Psoas muscle (tissue), 8 donors: ENCODE results near the gene SERINC4. TPM values are rescaled to one million over a fixed set of nuclear protein-coding genes. Genes with fewer than 3 reads are reported as not detected.
"Not testable (repeated sequence)": the region's sequence is repeated elsewhere in the genome, so short reads cannot be mapped to it uniquely, and the experiment has no call there.

Experiments used
- ATAC-seq, 4 donors: fragments of 200-7000 bp; cut with Tn5 transposase; one replicate each; pipeline ENCODE4 v1.9.1; 2020; ENCODE audit warnings: moderate library complexity in 3 of 4, mild to moderate bottlenecking in 2 of 4
- DNase-seq, 2 donors: peaks; one replicate each; pipeline ENCODE4 v3.0.0-alpha.2; 2020
- H3K27ac ChIP-seq: fragments of 200-600 bp; one replicate; pipeline ENCODE4 v1.8.0; 2022
- H3K27me3 ChIP-seq, 3 donors: fragments of 200-600 bp in 1 of 3; one replicate each; pipeline versions ENCODE4 v1.6.1 to v1.8.0; 2013 to 2022; ENCODE audit warnings: low read length in 2 of 3, mild to moderate bottlenecking in 2 of 3, moderate library complexity in 1 of 3; ENCODE audit not compliant: insufficient read depth in 3 of 3
- H3K36me3 ChIP-seq, 2 donors: fragments of 200-600 bp in 1 of 2; one replicate each; pipeline versions ENCODE4 v1.6.1 to v1.8.0; 2013 to 2022; ENCODE audit warnings: low read depth in 1 of 2, mild to moderate bottlenecking in 1 of 2, moderate library complexity in 1 of 2; ENCODE audit not compliant: insufficient read depth in 1 of 2
- H3K4me1 ChIP-seq: fragments of 200-600 bp; one replicate; pipeline ENCODE4 v1.8.0; 2022
- H3K4me3 ChIP-seq: fragments of 200-600 bp; one replicate; pipeline ENCODE4 v1.8.0; 2022; ENCODE audit warnings: mild to moderate bottlenecking
- H3K9me3 ChIP-seq: fragments of 200-600 bp; one replicate; pipeline ENCODE4 v1.8.0; 2022
- CTCF ChIP-seq: fragments of 200-600 bp; IDR thresholded peaks from one replicate; pipeline ENCODE4 v1.8.0; 2022; ENCODE audit warnings: antibody characterized with exemption
- WGBS, 3 donors: extraction: QIAGEN DNeasy Blood & Tissue Kit; methylation state at CpG; one replicate each; pipeline versions ENCODE4 v1.1.6 to v1.1.7; 2013; 5-methylcytosine and 5-hydroxymethylcytosine counted together
- intact Hi-C, 2 donors: fragments of 100-400 bp; cut with DNase I; formaldehyde crosslinking; loops; one replicate each; pipeline versions ENCODE4 v1.11.0 to v1.14.2; 2022
- polyA plus RNA-seq, 3 donors: library from polyadenylated mRNA; stranded (reverse); fragments of 200-250 nt; gene quantifications; one replicate each; pipeline ENCODE4 v1.2.3, GENCODE V29; 2013
- total RNA-seq, 4 donors: library from RNA; stranded (reverse); fragmentation: NEBNext Ultra II Directional in 2 of 4; extraction: Animal tissue kit (Norgen Biotek cat#: 25700) in 2 of 4; gene quantifications; one replicate each; pipeline versions ENCODE4 v1.2.1 to v1.2.4, GENCODE V29; 2021 to 2023
- donor health status: healthy with polysubstance abuse.
- donor health status: DM: no; HTN: no; CAD: no; lungs with moderate emphysema.
- donor health status: Bipolar disorder and iron deficiency.
- donor health status: healthy.
- donor health status: DM: yes; HTN: yes; CAD: no.
- donor health status: DM: no; HTN: no; CAD: no.
- donor health status: DM: no; HTN: no; CAD: no.
- donor health status: DM: yes; HTN: yes; CAD: no.

Gene SERINC4
- total and polyA plus RNA-seq, 7 donors, result 0.15 to 0.93 (median 0.23) TPM

GRCh38 chr15:43824302-43825246 lies 24.6 kb upstream of the SERINC4 start, which contains the start of gene MFAP1:
MFAP1 (minus strand) TSS chr15:43824690; CDS start chr15:43824569, 121 bp downstream.
- DNase-seq, result peak; percentile 92 to 97
- no peak for TF ChIP-seq CTCF
- Histone ChIP-seq H3K36me3 (no peaks in the 10 kb centered on the region), H3K4me3 (peak within 1 kb of the TSS; percentile 83), H3K27ac (peak within 1 kb of the TSS; percentile 92), H3K27me3 (peaks cover 0 to 20% (median 2%) of the 10 kb centered on the region in 3 donors), H3K4me1 (peaks cover 20% of the 10 kb centered on the region), H3K9me3 (no peaks in the 10 kb centered on the region)
- ATAC-seq, result peak; percentile 95 to 99 (median 97)
- 7 to 8% (median 8%) methylated on average over 46 of the region's 46 CpGs for WGBS, 3 donors
- intact Hi-C loops, result no loop called here

DNA sequence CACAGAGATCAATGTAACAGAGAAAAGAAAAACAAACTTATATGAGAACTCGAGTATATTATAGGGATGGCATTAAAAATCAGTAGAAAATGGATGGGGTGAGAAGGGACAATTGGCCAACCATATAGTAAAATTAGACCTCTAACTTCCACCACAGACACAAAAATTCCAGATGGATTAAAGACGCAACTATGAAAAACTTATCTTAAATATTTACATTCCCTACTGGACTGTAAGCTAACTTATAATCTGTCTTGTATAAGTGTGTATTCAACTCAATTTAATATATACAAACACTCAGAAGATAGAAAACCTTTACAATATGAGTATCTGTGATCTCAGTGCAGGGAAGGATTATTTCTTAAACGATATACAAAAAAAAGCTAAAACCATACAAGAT lies 21.5 kb upstream of the SERINC4 start:
- H3K27ac ChIP-seq, result no peak overlapping the region
- DNase-seq, result no peak
- peaks cover 0 to 11% (median 0%) of the 10 kb centered on the region in 3 donors for H3K27me3 ChIP-seq
- no peak for ATAC-seq
- H3K36me3 ChIP-seq, result peaks cover 0 to 16% of the 10 kb centered on the region in 2 donors
- H3K4me1 ChIP-seq, result peaks cover 14% of the 10 kb centered on the region
- intact Hi-C loops, result no loop called here
- TF ChIP-seq CTCF, result no peak
- H3K4me3 ChIP-seq, result no peak overlapping the region
- 83 to 88% (median 87%) methylated on average over 3 of the region's 3 CpGs for WGBS, 3 donors
- no peaks in the 10 kb centered on the region for H3K9me3 ChIP-seq

GRCh38 chr15:43815064-43815463 lies 15.0 kb upstream of the SERINC4 start:
- DNase-seq, H3K4me1 ChIP-seq, intact Hi-C loops, ATAC-seq, H3K27me3 ChIP-seq, H3K9me3 ChIP-seq, H3K4me3 ChIP-seq, H3K27ac ChIP-seq: not testable (repeated sequence)
- WGBS, 3 donors, result 90 to 95% (median 92%) methylated on average over 5 of the region's 5 CpGs
- peaks cover 20 to 80% of the 10 kb centered on the region in 2 donors for H3K36me3 ChIP-seq

GRCh38 chr15:43808960-43809678 lies 9.1 kb upstream of the SERINC4 start:
- no peak for DNase-seq
- no peak for ATAC-seq
- H3K27ac ChIP-seq, result no peak overlapping the region
- TF ChIP-seq CTCF, result no peak
- no peaks in the 10 kb centered on the region for H3K9me3 ChIP-seq
- H3K27me3 ChIP-seq, result no peaks in the 10 kb centered on the region
- intact Hi-C loops, result no loop called here
- H3K4me3 ChIP-seq, result no peak overlapping the region
- no peaks in the 10 kb centered on the region for H3K4me1 ChIP-seq
- WGBS, 3 donors, result 83 to 90% (median 87%) methylated on average over 6 of the region's 6 CpGs
- peaks cover 24 to 100% of the 10 kb centered on the region in 2 donors for H3K36me3 ChIP-seq

DNA sequence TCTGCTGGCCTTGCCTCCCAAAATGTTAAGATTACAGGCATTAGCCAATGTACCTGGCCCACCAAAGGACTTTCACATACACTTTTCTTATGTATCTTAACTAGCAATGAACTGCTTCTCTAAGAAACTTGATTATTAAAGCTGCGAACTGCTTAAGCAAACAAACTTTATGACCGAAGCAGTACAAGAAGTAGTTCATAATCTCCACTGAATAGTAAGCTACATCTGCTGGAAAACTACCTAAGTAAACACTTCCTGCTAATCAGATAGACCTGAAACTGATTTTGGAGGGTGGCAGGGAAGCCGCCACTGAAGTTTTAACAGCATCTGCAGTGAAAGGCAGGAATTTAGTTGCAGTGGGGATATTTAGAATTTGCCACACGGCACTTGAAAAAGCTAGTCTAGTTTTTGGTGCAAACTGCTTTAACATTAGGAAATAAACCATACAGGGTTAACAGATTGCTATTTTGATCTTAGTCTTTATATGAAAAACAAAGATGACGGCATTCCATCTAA lies 8.5 kb upstream of the SERINC4 start:
- Histone ChIP-seq H3K9me3 (no peaks in the 10 kb centered on the region), H3K27ac (no peak overlapping the region), H3K27me3 (no peaks in the 10 kb centered on the region), H3K4me3 (no peak overlapping the region), H3K4me1 (no peaks in the 10 kb centered on the region), H3K36me3 (peaks cover 22 to 100% of the 10 kb centered on the region in 2 donors)
- 95 to 97% (median 95%) methylated on average over 5 of the region's 5 CpGs for WGBS, 3 donors
- ATAC-seq, result no peak
- TF ChIP-seq CTCF, result no peak
- no peak for DNase-seq
- intact Hi-C loops, result no loop called here

- H3K27me3 ChIP-seq, ATAC-seq, H3K9me3 ChIP-seq, DNase-seq, H3K27ac ChIP-seq, intact Hi-C loops, H3K4me3 ChIP-seq: not testable (repeated sequence)
- H3K4me1 ChIP-seq, result peaks cover 19% of the 10 kb centered on the region
- 93 to 98% (median 94%) methylated on average over 7 of the region's 7 CpGs for WGBS, 3 donors
- H3K36me3 ChIP-seq, result peaks cover 0 to 85% of the 10 kb centered on the region in 2 donors
Observed at GRCh38 chr15:43802676-43803075, 2.7 kb upstream of the SERINC4 start.
